H1 (cell line): ENCODE results near the gene CDCP1. TPM values are rescaled to one million over a fixed set of nuclear protein-coding genes. Genes with fewer than 3 reads are reported as not detected.
A peak's percentile ranks its signal among the peaks of the same experiment; 100 is the strongest.

Source experiments
- CTCF ChIA-PET: fragments of 300-600 bp; sonication (Branson Sonifier 250); formaldehyde crosslinking; loops from one replicate; lab custom pipeline; 2021; ENCODE audit not compliant: partially characterized antibody; lab: Charles Lee
- POLR2A ChIA-PET: fragments of 300-600 bp; sonication (Branson Sonifier 250); formaldehyde crosslinking; loops from one replicate; lab custom pipeline; 2021; ENCODE audit warnings: inconsistent platforms; ENCODE audit not compliant: partially characterized antibody; lab: Charles Lee
- DNase-seq, 2 experiments: peaks; one replicate each; pipeline versions ENCODE4 v3.0.0 to v3.0.0-alpha.2; 2010 to 2022; ENCODE audit warnings: low spot score in 2 of 2, low read depth in 1 of 2, mixed read lengths in 1 of 2
- FAIRE-seq: peaks from 2 replicates; lab custom pipeline; 2011; peaks lifted over from hg19 to GRCh38; lab: Jason Lieb, UNC
- H2AFZ ChIP-seq: 2 replicates; pipeline ENCODE4 v1.8.1; 2012; ENCODE audit warnings: low read length, inconsistent platforms
- H2AK5ac ChIP-seq: 2 replicates; pipeline ENCODE4 v1.6.1; 2013; ENCODE audit warnings: low read depth, low read length
- H2BK120ac ChIP-seq: replicated peaks from 2 replicates; pipeline ENCODE3; 2013; ENCODE audit warnings: low read depth, low read length, inconsistent platforms
- H2BK12ac ChIP-seq: 2 replicates; pipeline ENCODE4 v1.6.1; 2013; ENCODE audit warnings: low read depth, low read length
- H2BK15ac ChIP-seq: 2 replicates; pipeline ENCODE4 v1.6.1; 2013; ENCODE audit warnings: low read length
- H2BK20ac ChIP-seq: 2 replicates; pipeline ENCODE4 v1.6.1; 2013; ENCODE audit warnings: low read length
- H2BK5ac ChIP-seq: 2 replicates; pipeline ENCODE4 v1.6.1; 2013; ENCODE audit warnings: low read depth, low read length
- H3K14ac ChIP-seq: 2 replicates; pipeline ENCODE4 v1.6.1; 2013; ENCODE audit warnings: inconsistent platforms; ENCODE audit not compliant: insufficient read length
- H3K18ac ChIP-seq: 2 replicates; pipeline ENCODE4 v1.6.1; 2013; ENCODE audit warnings: low read length; ENCODE audit errors: extremely low read depth
- H3K23ac ChIP-seq: 2 replicates; pipeline ENCODE4 v1.6.1; 2013; ENCODE audit warnings: inconsistent platforms; ENCODE audit not compliant: insufficient read length
- H3K23me2 ChIP-seq: 2 replicates; pipeline ENCODE4 v1.6.1; 2013; ENCODE audit warnings: low read depth, low read length
- H3K27ac ChIP-seq: 2 replicates; pipeline ENCODE4 v1.6.1; 2011; ENCODE audit warnings: low read depth, low read length, inconsistent platforms
- H3K27me3 ChIP-seq, 4 experiments: replicated peaks in 1 of 4; 1 replicate in 1 of 4; 2 replicates in 3 of 4; pipeline versions ENCODE4 v1.6.1 to v1.8.1; 2011 to 2013; ENCODE audit warnings: low read length in 3 of 4, mild to moderate bottlenecking in 3 of 4, inconsistent platforms in 2 of 4, mixed read lengths in 2 of 4, moderate library complexity in 1 of 4; ENCODE audit not compliant: control insufficient read depth in 3 of 4, insufficient read depth in 3 of 4; ENCODE audit errors: extremely low read depth in 1 of 4
- H3K36me3 ChIP-seq, 4 experiments: 2 replicates each; pipeline versions ENCODE4 v1.6.1 to v1.8.1; 2011 to 2013; ENCODE audit warnings: mild to moderate bottlenecking in 4 of 4, low read length in 3 of 4, moderate library complexity in 2 of 4, control low read depth in 1 of 4, inconsistent platforms in 1 of 4; ENCODE audit not compliant: insufficient read depth in 4 of 4, control insufficient read depth in 2 of 4
- H3K4ac ChIP-seq: replicated peaks from 2 replicates; pipeline ENCODE3; 2013; ENCODE audit warnings: low read length, low read depth, mixed read lengths, inconsistent platforms; ENCODE audit not compliant: insufficient read length
- H3K4me1 ChIP-seq, 4 experiments: replicated peaks in 1 of 4; 1 replicate in 1 of 4; 2 replicates in 3 of 4; pipeline versions ENCODE4 v1.6.1 to v1.8.1; 2011 to 2013; ENCODE audit warnings: low read length in 3 of 4, inconsistent platforms in 2 of 4, mixed read lengths in 1 of 4; ENCODE audit not compliant: insufficient read depth in 4 of 4, control insufficient read depth in 3 of 4
- H3K4me2 ChIP-seq, 2 experiments: 2 replicates each; pipeline versions ENCODE4 v1.6.1 to v1.8.1; 2011 to 2013; ENCODE audit warnings: low read depth in 2 of 2, low read length in 2 of 2, control low read depth in 1 of 2, inconsistent platforms in 1 of 2, mild to moderate bottlenecking in 1 of 2; ENCODE audit not compliant: insufficient read depth in 1 of 2
- H3K4me3 ChIP-seq, 4 experiments: fragments of 200-600, 300-600 bp in 1 of 4; sonication (generic), shearing (Covaris generic), sonication (Bioruptor Twin) in 1 of 4; 2 replicates each; pipeline versions ENCODE4 v1.5.1 to v1.8.1; 2011 to 2016; ENCODE audit warnings: low read length in 4 of 4, low read depth in 3 of 4, control low read depth in 2 of 4, inconsistent platforms in 2 of 4, mild to moderate bottlenecking in 2 of 4, mixed read lengths in 1 of 4, moderate library complexity in 1 of 4; ENCODE audit not compliant: insufficient read depth in 2 of 4; ENCODE audit errors: extremely low read depth in 1 of 4
- H3K56ac ChIP-seq: replicated peaks from 2 replicates; pipeline ENCODE3; 2013; ENCODE audit warnings: low read depth, mild to moderate bottlenecking, mixed read lengths, low read length, inconsistent platforms; ENCODE audit not compliant: insufficient read length
- H3K79me1 ChIP-seq: 2 replicates; pipeline ENCODE4 v1.6.1; 2013; ENCODE audit warnings: low read depth, low read length, control low read depth
- H3K79me2 ChIP-seq, 2 experiments: 2 replicates each; pipeline versions ENCODE4 v1.6.1 to v1.8.1; 2012 to 2013; ENCODE audit warnings: low read length in 2 of 2, mild to moderate bottlenecking in 2 of 2, inconsistent platforms in 1 of 2; ENCODE audit not compliant: insufficient read depth in 2 of 2, control insufficient read depth in 1 of 2
- H3K9ac ChIP-seq, 4 experiments: replicated peaks in 1 of 4; 1 replicate in 1 of 4; 2 replicates in 3 of 4; pipeline versions ENCODE4 v1.6.1 to v1.8.1; 2011 to 2013; ENCODE audit warnings: low read depth in 3 of 4, low read length in 3 of 4, control low read depth in 2 of 4, mild to moderate bottlenecking in 2 of 4, moderate library complexity in 2 of 4, inconsistent platforms in 1 of 4; ENCODE audit errors: extremely low read depth in 1 of 4
- H3K9me3 ChIP-seq, 2 experiments: 2 replicates each; pipeline versions ENCODE4 v1.6.1 to v1.8.1; 2012 to 2013; ENCODE audit warnings: mild to moderate bottlenecking in 2 of 2, moderate library complexity in 2 of 2, control low read depth in 1 of 2, inconsistent platforms in 1 of 2, low read depth in 1 of 2, low read length in 1 of 2, mixed read lengths in 1 of 2; ENCODE audit not compliant: insufficient read depth in 2 of 2
- H4K20me1 ChIP-seq, 2 experiments: replicated peaks in 1 of 2; 2 replicates each; pipeline versions ENCODE3 to v1.8.1; 2011 to 2013; ENCODE audit warnings: inconsistent platforms in 2 of 2, low read length in 2 of 2, mild to moderate bottlenecking in 1 of 2; ENCODE audit not compliant: insufficient read depth in 2 of 2, control insufficient read depth in 1 of 2
- H4K5ac ChIP-seq: 2 replicates; pipeline ENCODE4 v1.6.1; 2013; ENCODE audit warnings: low read length, low read depth, mixed read lengths, inconsistent platforms; ENCODE audit not compliant: insufficient read length
- H4K8ac ChIP-seq: 2 replicates; pipeline ENCODE4 v1.8.0; 2013; ENCODE audit warnings: mild to moderate bottlenecking, moderate library complexity, low read length, inconsistent platforms; ENCODE audit not compliant: insufficient read depth; ENCODE audit errors: extremely low read depth
- H4K91ac ChIP-seq: replicated peaks from 2 replicates; pipeline ENCODE3; 2013; ENCODE audit warnings: low read length, mixed read lengths, inconsistent platforms; ENCODE audit not compliant: insufficient read length
- CBX8 ChIP-seq: fragments of 300-800, 300-1000 bp; sonication (generic); IDR thresholded peaks from 2 replicates; pipeline ENCODE4 v1.7.1; 2016; ENCODE audit warnings: low read depth, low read length, borderline replicate concordance
- CHD2 ChIP-seq: IDR thresholded peaks from 2 replicates; pipeline ENCODE4 v1.6.1; 2012; ENCODE audit warnings: low read length, improper control_type of control experiment
- FOSL1 ChIP-seq: IDR thresholded peaks from 2 replicates; pipeline ENCODE4 v1.6.1; 2011; ENCODE audit warnings: mild to moderate bottlenecking, low read depth, low read length, moderate library complexity; ENCODE audit not compliant: insufficient read depth
- GTF2F1 ChIP-seq: IDR thresholded peaks from 2 replicates; pipeline ENCODE4 v1.6.1; 2012; ENCODE audit warnings: low read depth, low read length, improper control_type of control experiment, borderline replicate concordance
- HDAC2 ChIP-seq, 2 experiments: fragments of 300-600 bp in 1 of 2; sonication (generic) in 1 of 2; IDR thresholded peaks; 2 replicates each; pipeline ENCODE4 v1.6.1; 2011 to 2012; ENCODE audit warnings: low read depth in 2 of 2, low read length in 2 of 2, mild to moderate bottlenecking in 2 of 2, moderate library complexity in 2 of 2, borderline replicate concordance in 1 of 2, inconsistent platforms in 1 of 2
- MAX ChIP-seq: IDR thresholded peaks from 2 replicates; pipeline ENCODE4 v1.6.1; 2012; ENCODE audit warnings: inconsistent platforms
- NRF1 ChIP-seq: IDR thresholded peaks from 2 replicates; pipeline ENCODE4 v1.6.1; 2011; ENCODE audit warnings: mild to moderate bottlenecking, low read depth, low read length, improper control_type of control experiment
- RBBP5 ChIP-seq: IDR thresholded peaks from 2 replicates; pipeline ENCODE4 v1.7.1; 2012; ENCODE audit warnings: low read depth, mild to moderate bottlenecking, inconsistent platforms, low read length, moderate library complexity, borderline replicate concordance
- SIN3A ChIP-seq, 2 experiments: IDR thresholded peaks in 1 of 2; conservative IDR thresholded peaks in 1 of 2; 2 replicates each; pipeline ENCODE4 v1.6.1; 2011 to 2012; ENCODE audit warnings: low read length in 2 of 2, improper control_type of control experiment in 1 of 2, low read depth in 1 of 2, mild to moderate bottlenecking in 1 of 2
- SIX5 ChIP-seq: IDR thresholded peaks from 2 replicates; pipeline ENCODE4 v1.6.1; 2011; ENCODE audit warnings: mild to moderate bottlenecking, low read depth, low read length
- TAF1 ChIP-seq: IDR thresholded peaks from 2 replicates; pipeline ENCODE4 v1.6.1; 2011; ENCODE audit warnings: mild to moderate bottlenecking, low read depth, low read length
- TCF12 ChIP-seq: IDR thresholded peaks from 2 replicates; pipeline ENCODE4 v1.6.1; 2011; ENCODE audit warnings: low read depth, mild to moderate bottlenecking, low read length
- WGBS, 2 experiments: shearing (Covaris generic) in 1 of 2; methylation state at CpG; one replicate each; pipeline versions ENCODE4 v1.1.6 to v1.1.7; 2013 to 2015; ENCODE audit warnings: low lambda C conversion rate in 2 of 2, mixed read lengths in 2 of 2, inconsistent platforms in 1 of 2, low coverage in 1 of 2, missing lambda C conversion rate in 1 of 2; ENCODE audit not compliant: insufficient replicate concordance in 2 of 2, insufficient coverage in 1 of 2, insufficient read length in 1 of 2; ENCODE audit errors: extremely low coverage in 1 of 2, missing lambda C conversion rate in 1 of 2; 5-methylcytosine and 5-hydroxymethylcytosine counted together
- polyA plus RNA-seq, 7 experiments: library from polyadenylated mRNA; depleted of rRNA in 3 of 7; stranded (reverse) in 5 of 7; unstranded in 2 of 7; fragments of >200 nt in 5 of 7; fragments of 200-250 nt in 2 of 7; gene quantifications; 1 replicate in 5 of 7; 2 replicates in 1 of 7; 4 replicates in 1 of 7; pipeline versions ENCODE4 v1.2.1 to v1.2.3, GENCODE V29; 2011 to 2013; ENCODE audit warnings: missing spikeins in 2 of 7, mixed read lengths in 2 of 7
- total RNA-seq: library from RNA; stranded (reverse); fragmentation: NEBNext Ultra II Directional; extraction: Animal tissue kit (Norgen Biotek cat#: 25700); gene quantifications from 2 replicates; pipeline ENCODE4 v1.2.1, GENCODE V29; 2021

CDCP1 gene
- total and polyA plus RNA-seq, 2 of the 8 experiments (the other 6 are each of a cell fraction or from before 2014, with no cell fraction given) = 10.0 to 23.3 TPM

GRCh38 chr3:45034612-45035252 lies 111.4 kb downstream of the CDCP1 start:
- Histone ChIP-seq H2BK20ac (no peak overlapping the region), H3K23me2 (peaks cover 3% of the 10 kb centered on the region; the same call in 1 of the 2 replicates), H3K79me2 (no peaks in the 10 kb centered on the region), H3K4me3 (no peak overlapping the region), H3K27me3 (peaks cover 16 to 37% (median 34%) of the 10 kb centered on the region in 4 experiments), H4K91ac (no peak overlapping the region), H3K9me3 (no peaks in the 10 kb centered on the region), H3K9ac (no peak overlapping the region), H4K8ac (no peak overlapping the region), H3K4me2 (peak overlapping the region in 1 of 2 experiments; percentile 78; a peak in 1 of 4 replicates), H3K23ac (no peak overlapping the region), H3K4me1 (peaks cover 2 to 6% (median 4%) of the 10 kb centered on the region in 4 experiments), H2BK12ac (no peak overlapping the region), H3K27ac (no peak overlapping the region), H2AK5ac (no peak overlapping the region), H2AFZ (no peak overlapping the region), H3K56ac (no peak overlapping the region), H3K79me1 (no peaks in the 10 kb centered on the region), H2BK15ac (no peak overlapping the region), H3K36me3 (no peaks in the 10 kb centered on the region), H3K4ac (no peak overlapping the region), H4K5ac (no peak overlapping the region), H4K20me1 (peaks cover 0 to 3% of the 10 kb centered on the region in 2 experiments), H3K18ac (no peak overlapping the region), H2BK5ac (no peak overlapping the region), H3K14ac (no peak overlapping the region), H2BK120ac (no peak overlapping the region)
- ChIA-PET POLR2A (interaction anchor here (1.0 kb wide), 1 partner anchor 149 kb away, joined by 3 read pairs; no protein-coding TSS in a partner anchor), CTCF (interaction anchor here (0.6 to 13.7 kb wide), 7 partner anchors 9 to 622 kb away, joined by 3 to 263 read pairs (median 3); no protein-coding TSS in a partner anchor)
- DNase-seq (no peak), FAIRE-seq (no peak)
- WGBS, 2 experiments = 86% methylated on average over 3 of the region's 3 CpGs; no CpG with 5 or more reads in 1 of the 2 experiments
- TF ChIP-seq TCF12 (no peak), CBX8 (no peak), NRF1 (no peak), HDAC2 (IDR thresholded peaks at IDR 0.05; ENCODE audit: borderline replicate concordance in 1 of 2, low read depth in 2 of 2, low read length in 2 of 2) (no peak), MAX (no peak), CHD2 (no peak), TAF1 (no peak), FOSL1 (no peak), SIN3A (conservative IDR thresholded peaks at IDR 0.05 in 1 of 2, IDR thresholded peaks at IDR 0.05 in 1 of 2; ENCODE audit: low read depth in 1 of 2, low read length in 2 of 2) (no peak), GTF2F1 (no peak), SIX5 (no peak), RBBP5 (no peak)
